ENCODE results near the gene DVL2.
A peak's percentile ranks its signal among the peaks of the same experiment; 100 is the strongest.

The DVL2 gene

GRCh38 chr17:7179317-7180254, 54.7 kb downstream of the DVL2 start, which contains the start of gene ASGR1:
Gene ASGR1, minus strand, starts transcription at chr17:7179370. Its CDS starts 807 bp downstream, at chr17:7178563.
- H3K36me3 ChIP-seq, result no peaks in the 10 kb centered on the region
- TF ChIP-seq CTCF (IDR thresholded peaks at IDR 0.05; ENCODE audit: low read depth, low read length), result no peak
- H3K4me1 ChIP-seq, result no peaks in the 10 kb centered on the region
- H3K4me3 ChIP-seq (ENCODE audit: low read depth, low read length), result no peak within 1 kb of the TSS
- DNase-seq, result no peak
- peaks cover 8% of the 10 kb centered on the region for H3K27me3 ChIP-seq
- no peaks in the 10 kb centered on the region for H3K9me3 ChIP-seq

GRCh38 chr17:7178973-7179316, 55.4 kb downstream of the DVL2 start:
- Histone ChIP-seq H3K9me3 (no peaks in the 10 kb centered on the region), H3K36me3 (no peaks in the 10 kb centered on the region), H3K4me1 (no peaks in the 10 kb centered on the region), H3K4me3 (ENCODE audit: low read depth, low read length) (no peak overlapping the region), H3K27me3 (peaks cover 8% of the 10 kb centered on the region)
- DNase-seq, result no peak
- no peak for TF ChIP-seq CTCF (IDR thresholded peaks at IDR 0.05; ENCODE audit: low read depth, low read length)

GRCh38 chr17:7177954-7178477, 56.3 kb downstream of the DVL2 start:
- Histone ChIP-seq H3K4me3 (ENCODE audit: low read depth, low read length) (peak overlapping the region; percentile 44), H3K4me1 (no peaks in the 10 kb centered on the region), H3K27me3 (peaks cover 8% of the 10 kb centered on the region), H3K36me3 (no peaks in the 10 kb centered on the region), H3K9me3 (no peaks in the 10 kb centered on the region)
- DNase-seq, result no peak
- no peak for TF ChIP-seq CTCF (IDR thresholded peaks at IDR 0.05; ENCODE audit: low read depth, low read length)

- DNase-seq, result peak; percentile 63
- H3K4me3 ChIP-seq (ENCODE audit: low read depth, low read length), result peak overlapping the region; percentile 44
Measured at GRCh38 chr17:7177191-7177953, 56.9 kb downstream of the DVL2 start.

GRCh38 chr17:7176841-7177190, 57.5 kb downstream of the DVL2 start:
- Histone ChIP-seq H3K4me3 (ENCODE audit: low read depth, low read length) (no peak overlapping the region), H3K4me1 (no peaks in the 10 kb centered on the region), H3K36me3 (no peaks in the 10 kb centered on the region), H3K9me3 (no peaks in the 10 kb centered on the region), H3K27me3 (peaks cover 8% of the 10 kb centered on the region)
- TF ChIP-seq CTCF (IDR thresholded peaks at IDR 0.05; ENCODE audit: low read depth, low read length), result no peak
- no peak for DNase-seq

More at GRCh38 chr17:7177191-7177953, 56.9 kb downstream of the DVL2 start:
- Histone ChIP-seq H3K27me3 (peaks cover 8% of the 10 kb centered on the region), H3K9me3 (no peaks in the 10 kb centered on the region), H3K36me3 (no peaks in the 10 kb centered on the region), H3K4me1 (no peaks in the 10 kb centered on the region)
- TF ChIP-seq CTCF (IDR thresholded peaks at IDR 0.05; ENCODE audit: low read depth, low read length), result peak; percentile 67
